Body of pancreas (tissue), 4 donors: ENCODE data around the gene SOAT2. TPM values are rescaled to one million over a fixed set of nuclear protein-coding genes. Genes with fewer than 3 reads are reported as not detected.
A peak's percentile ranks its signal among the peaks of the same experiment; 100 is the strongest.
"Not testable (repeated sequence)": the region's sequence is repeated elsewhere in the genome, so short reads cannot be mapped to it uniquely, and the experiment has no call there.

Source experiments
- ATAC-seq: fragments of 150-250 bp; one replicate; pipeline ENCODE4 v1.9.1; 2016
- DNase-seq, 4 donors: peaks; one replicate each; pipeline ENCODE4 v3.0.0-alpha.2; 2019
- H3K27ac ChIP-seq, 4 donors: fragments of 200-600 bp; sonication (generic); 1 replicate in 3 of 4; 2 replicates in 1 of 4; pipeline versions ENCODE4 v1.5.1 to v1.6.1; 2016 to 2019; ENCODE audit warnings: mild to moderate bottlenecking in 1 of 4, mixed read lengths in 1 of 4, moderate library complexity in 1 of 4
- H3K27me3 ChIP-seq, 2 donors: fragments of 200-600 bp; sonication (generic); one replicate each; pipeline ENCODE4 v1.6.0; 2016; ENCODE audit warnings: mild to moderate bottlenecking in 1 of 2
- H3K36me3 ChIP-seq, 2 donors: fragments of 200-600 bp; sonication (generic); replicated peaks in 1 of 2; 2 replicates each; pipeline ENCODE4 v1.5.1; 2016; ENCODE audit warnings: low read depth in 2 of 2; ENCODE audit not compliant: insufficient read depth in 1 of 2
- H3K4me1 ChIP-seq: fragments of 200-600 bp; sonication (generic); one replicate; pipeline ENCODE4 v1.6.0; 2016
- H3K4me3 ChIP-seq, 2 donors: fragments of 200-600 bp; sonication (generic); 1 replicate in 1 of 2; 2 replicates in 1 of 2; pipeline ENCODE4 v1.5.1; 2016 to 2019
- H3K9me3 ChIP-seq, 3 donors: fragments of 200-600 bp; sonication (generic); 1 replicate in 2 of 3; 2 replicates in 1 of 3; pipeline ENCODE4 v1.5.1; 2016
- POLR2A ChIP-seq, 3 donors: fragments of 450-650 bp; IDR thresholded peaks; one replicate each; pipeline ENCODE4 v1.6.1; 2016; ENCODE audit warnings: antibody characterized with exemption in 3 of 3, mild to moderate bottlenecking in 2 of 3
- WGBS, 2 donors: methylation state at CpG; one replicate each; pipeline ENCODE4 v1.1.5; 2017; 5-methylcytosine and 5-hydroxymethylcytosine counted together
- intact Hi-C: fragments of 100-400 bp; cut with DNase I; formaldehyde crosslinking; loops from one replicate; pipeline ENCODE4 v1.15.1; 2023
- total RNA-seq, 2 donors: library from RNA; depleted of rRNA; stranded (reverse); fragments of >200 nt; gene quantifications; one replicate each; pipeline ENCODE4 v1.1.0, GENCODE V29; 2016
- TF ChIP-seq, protein P1 (sequence below), 7 experiments: fragments of 450-650 bp in 4 of 7; fragments of 200-600 bp in 3 of 7; sonication (generic) in 3 of 7; IDR thresholded peaks; one replicate each; pipeline ENCODE4 v1.5.1; 2016 to 2019; ENCODE audit warnings: antibody characterized with exemption in 7 of 7

The SOAT2 gene
- total RNA-seq, 2 donors from 2014 or later: not detected

DNA sequence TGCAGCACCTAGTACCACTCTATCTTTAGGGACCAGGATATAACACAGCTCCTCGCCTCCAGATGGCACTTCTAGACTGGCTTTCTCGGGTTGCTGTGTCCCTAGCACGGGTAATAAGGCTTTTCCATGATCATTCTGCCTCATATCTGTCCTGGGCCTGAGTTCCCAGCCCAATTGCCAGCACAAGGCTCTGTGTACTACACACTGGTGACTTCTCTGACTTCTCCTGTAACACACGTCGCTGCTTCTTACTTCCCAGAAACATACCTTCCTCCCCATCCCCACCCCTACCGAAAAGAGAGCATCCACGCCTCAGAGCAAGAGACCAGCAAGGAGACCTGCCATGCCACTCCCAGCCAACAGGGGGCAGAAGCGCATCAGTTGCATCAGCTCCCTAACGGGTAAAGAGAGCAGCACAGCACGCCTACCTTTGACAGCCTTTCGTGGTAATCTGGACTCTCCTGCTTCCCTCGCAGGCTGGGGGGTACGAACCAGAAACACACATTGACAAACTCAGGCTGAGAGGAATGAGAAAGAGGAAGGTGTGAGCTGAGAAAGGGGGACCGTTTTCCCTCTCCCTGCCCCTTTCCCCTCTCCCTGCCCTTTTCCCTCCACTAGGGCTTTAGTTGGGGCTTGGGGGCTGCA, 56.0 kb downstream of the SOAT2 start:
- ATAC-seq (peak; percentile 90), DNase-seq (peak; percentile 83 to 89 (median 86))
- Histone ChIP-seq H3K27me3 (no peaks in the 10 kb centered on the region), H3K9me3 (no peaks in the 10 kb centered on the region), H3K36me3 (no peaks in the 10 kb centered on the region), H3K4me3 (no peak overlapping the region), H3K27ac (no peak overlapping the region), H3K4me1 (no peaks in the 10 kb centered on the region)
- no peak for TF ChIP-seq POLR2A (IDR thresholded peaks at IDR 0.05)
- TF ChIP-seq, protein P1, sequence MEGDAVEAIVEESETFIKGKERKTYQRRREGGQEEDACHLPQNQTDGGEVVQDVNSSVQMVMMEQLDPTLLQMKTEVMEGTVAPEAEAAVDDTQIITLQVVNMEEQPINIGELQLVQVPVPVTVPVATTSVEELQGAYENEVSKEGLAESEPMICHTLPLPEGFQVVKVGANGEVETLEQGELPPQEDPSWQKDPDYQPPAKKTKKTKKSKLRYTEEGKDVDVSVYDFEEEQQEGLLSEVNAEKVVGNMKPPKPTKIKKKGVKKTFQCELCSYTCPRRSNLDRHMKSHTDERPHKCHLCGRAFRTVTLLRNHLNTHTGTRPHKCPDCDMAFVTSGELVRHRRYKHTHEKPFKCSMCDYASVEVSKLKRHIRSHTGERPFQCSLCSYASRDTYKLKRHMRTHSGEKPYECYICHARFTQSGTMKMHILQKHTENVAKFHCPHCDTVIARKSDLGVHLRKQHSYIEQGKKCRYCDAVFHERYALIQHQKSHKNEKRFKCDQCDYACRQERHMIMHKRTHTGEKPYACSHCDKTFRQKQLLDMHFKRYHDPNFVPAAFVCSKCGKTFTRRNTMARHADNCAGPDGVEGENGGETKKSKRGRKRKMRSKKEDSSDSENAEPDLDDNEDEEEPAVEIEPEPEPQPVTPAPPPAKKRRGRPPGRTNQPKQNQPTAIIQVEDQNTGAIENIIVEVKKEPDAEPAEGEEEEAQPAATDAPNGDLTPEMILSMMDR (IDR thresholded peaks at IDR 0.05): peak; percentile 88 to 97 (median 93)
- intact Hi-C loops: no loop called here
- WGBS, 2 donors: 12 to 15% methylated on average over 14 of the region's 14 CpGs

DNA sequence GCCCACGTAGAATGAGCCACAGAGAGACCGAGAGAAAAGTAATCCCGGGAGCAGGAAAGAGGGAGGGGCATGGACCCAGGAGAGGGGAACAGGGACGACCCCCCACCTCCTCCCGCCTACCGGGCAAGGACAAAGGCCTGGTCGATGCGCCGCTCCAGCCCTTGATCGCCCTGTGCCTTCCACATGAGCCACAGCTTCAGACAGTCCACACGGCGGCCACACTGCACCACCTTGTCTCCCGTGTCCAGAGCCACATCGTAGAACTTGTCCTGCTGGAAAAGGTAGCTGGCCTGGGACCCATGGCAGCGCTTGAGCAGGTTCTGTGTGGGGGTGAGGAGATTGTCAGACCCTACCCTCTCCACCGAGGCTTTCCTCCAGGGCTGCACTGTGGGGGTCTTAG, 56.7 kb downstream of the SOAT2 start:
- ATAC-seq: no peak
- H3K27ac ChIP-seq: no peak overlapping the region
- H3K9me3 ChIP-seq: no peaks in the 10 kb centered on the region

GRCh38 chr12:53160673-53161072, 57.4 kb downstream of the SOAT2 start:
- no peaks in the 10 kb centered on the region for H3K4me1 ChIP-seq
- WGBS, 2 donors: 65 to 74% methylated on average over 2 of the region's 2 CpGs
- no peak overlapping the region for H3K4me3 ChIP-seq
- H3K36me3 ChIP-seq: no peaks in the 10 kb centered on the region
- TF ChIP-seq, protein P1 (IDR thresholded peaks at IDR 0.05): no peak
- H3K27me3 ChIP-seq: no peaks in the 10 kb centered on the region
- DNase-seq (no peak), ATAC-seq (no peak)
- no peaks in the 10 kb centered on the region for H3K9me3 ChIP-seq
- intact Hi-C loops: loop anchor here (5.0 kb wide), 1 partner anchor 37 kb away; no protein-coding TSS in a partner anchor
- H3K27ac ChIP-seq: no peak overlapping the region

More for the DNA sequence above, 56.7 kb downstream of the SOAT2 start:
- Histone ChIP-seq H3K4me1 (no peaks in the 10 kb centered on the region), H3K4me3 (no peak overlapping the region), H3K27me3 (no peaks in the 10 kb centered on the region), H3K36me3 (no peaks in the 10 kb centered on the region)
- intact Hi-C loops: loop anchor here (5.0 kb wide), 1 partner anchor 37 kb away; no protein-coding TSS in a partner anchor
- no peak for DNase-seq
- WGBS, 2 donors: 76 to 77% methylated on average over 8 to 15 of the region's 16 CpGs
- TF ChIP-seq POLR2A (IDR thresholded peaks at IDR 0.05): no peak
- TF ChIP-seq, protein P1 (IDR thresholded peaks at IDR 0.05): no peak

DNA sequence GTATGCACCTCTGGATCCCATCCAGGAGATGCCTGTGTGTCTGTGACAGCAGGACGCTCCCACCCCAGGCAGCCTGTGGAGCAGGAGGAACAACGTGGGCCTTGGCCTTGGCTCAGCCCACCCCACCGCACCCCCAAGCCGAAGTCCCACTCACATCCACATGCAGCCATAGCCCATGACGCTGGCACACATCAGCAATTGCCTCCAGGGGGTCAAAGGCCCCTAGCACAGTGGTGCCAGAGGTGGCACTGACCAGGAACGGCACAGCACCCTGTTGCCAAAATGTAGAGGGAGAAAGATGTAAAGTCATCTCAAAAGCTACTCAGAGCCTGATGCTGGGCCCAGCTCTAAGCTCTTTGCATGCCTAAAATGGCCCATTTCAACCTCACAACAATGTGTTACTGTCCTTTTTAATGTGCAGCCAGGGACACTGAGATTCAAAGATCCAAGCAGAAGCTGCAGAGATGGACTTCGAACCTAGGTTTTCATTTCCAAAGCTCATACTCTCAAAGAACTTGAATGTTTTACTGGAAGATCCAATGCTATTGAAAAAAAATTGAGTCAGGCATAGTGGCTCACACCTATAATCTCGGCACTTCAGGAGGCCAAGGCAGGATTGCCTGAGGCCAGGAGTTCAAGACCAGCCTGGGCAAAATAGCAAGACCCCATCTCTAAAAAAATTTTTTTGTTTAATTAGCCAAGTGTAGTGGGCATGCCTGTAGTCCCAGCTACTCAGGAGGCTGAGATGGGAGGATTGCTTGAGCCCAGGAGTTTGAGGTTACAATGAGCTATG, 58.0 kb downstream of the SOAT2 start:
- Histone ChIP-seq H3K9me3 (no peaks in the 10 kb centered on the region), H3K4me1 (no peaks in the 10 kb centered on the region), H3K4me3 (no peak overlapping the region), H3K27me3 (no peaks in the 10 kb centered on the region), H3K27ac (no peak overlapping the region), H3K36me3 (no peaks in the 10 kb centered on the region)
- intact Hi-C loops: loop anchor here (5.0 kb wide), 1 partner anchor 36 kb away; no protein-coding TSS in a partner anchor
- WGBS, 2 donors: 80 to 93% methylated on average over 5 to 8 of the region's 8 CpGs
- DNase-seq (no peak), ATAC-seq (no peak)
- TF ChIP-seq, protein P1 (IDR thresholded peaks at IDR 0.05): no peak
- no peak for TF ChIP-seq POLR2A (IDR thresholded peaks at IDR 0.05)

DNA sequence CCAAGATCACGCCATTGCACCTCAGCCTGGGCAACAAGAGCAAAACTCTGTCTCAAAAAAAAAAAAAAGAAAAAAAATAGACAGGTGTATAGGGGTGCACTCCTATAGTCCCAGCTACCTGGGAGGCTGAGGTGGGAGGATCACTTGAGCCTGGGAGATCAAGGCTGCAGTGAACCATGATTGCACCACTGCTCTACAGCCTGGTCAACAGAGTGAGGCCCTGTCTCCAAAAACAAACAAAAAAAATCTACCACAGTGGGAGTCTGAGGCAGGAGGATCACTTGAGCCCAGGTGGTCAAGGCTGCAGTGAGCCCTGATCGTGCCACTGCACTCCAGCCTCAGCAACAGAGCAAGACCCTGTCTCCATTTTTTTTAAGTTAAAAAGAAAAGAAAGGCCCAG, 59.7 kb downstream of the SOAT2 start:
- not testable (repeated sequence) for H3K9me3 ChIP-seq, DNase-seq, H3K27ac ChIP-seq, ATAC-seq, H3K27me3 ChIP-seq, H3K36me3 ChIP-seq, H3K4me3 ChIP-seq, H3K4me1 ChIP-seq
- 92 to 100% methylated on average over 2 of the region's 2 CpGs for WGBS, 2 donors
- intact Hi-C loops: loop anchor here (5.0 kb wide), 1 partner anchor 34 kb away; no protein-coding TSS in a partner anchor
